Measurements from ENCODE around the gene CEACAM4. TPM values are rescaled to one million over a fixed set of nuclear protein-coding genes. Genes with fewer than 3 reads are reported as not detected.
"Not testable (repeated sequence)": the region's sequence is repeated elsewhere in the genome, so short reads cannot be mapped to it uniquely, and the experiment has no call there.

CEACAM4 gene
- total RNA-seq, 2 donors from 2014 or later: not detected

DNA sequence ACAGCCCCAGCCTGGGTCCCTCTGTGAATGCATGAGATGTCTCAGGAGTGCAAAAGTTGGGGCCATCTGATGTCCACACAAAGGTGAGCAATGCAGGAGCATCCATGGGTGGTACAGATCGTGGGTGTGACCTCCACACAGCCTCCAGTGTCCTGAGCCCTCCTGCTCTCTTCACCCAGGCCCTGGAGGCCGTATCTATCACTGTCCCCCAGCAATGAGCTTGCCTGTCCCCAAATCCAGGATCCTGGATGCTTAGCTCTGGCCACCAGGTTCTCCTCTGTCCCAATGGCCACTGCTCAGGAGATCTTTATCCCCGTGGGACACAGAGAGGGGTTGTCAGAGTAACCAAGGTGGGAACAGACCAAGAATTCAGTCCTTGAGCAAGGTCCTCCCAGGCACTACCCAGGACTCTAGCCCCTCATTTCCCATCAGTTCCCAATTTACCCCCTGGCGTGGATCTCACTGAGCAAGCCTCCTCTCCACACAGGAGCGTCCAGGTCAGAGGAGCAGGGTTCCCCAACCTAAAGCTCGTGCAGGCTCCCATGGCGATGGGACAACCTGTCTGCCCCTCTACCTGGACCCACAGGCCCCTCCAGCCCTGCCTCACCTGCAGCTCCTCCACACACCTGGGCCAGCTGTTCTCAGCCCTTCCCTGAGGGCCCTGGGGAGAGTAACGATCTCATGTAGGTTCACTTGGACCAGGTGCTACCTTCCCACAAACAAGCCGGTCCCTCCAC lies 39.6 kb downstream of the CEACAM4 start:
- no peak overlapping the region for H3K4me3 Mint-ChIP-seq
- H3K27me3 Mint-ChIP-seq: peaks cover 0 to 1% of the 10 kb centered on the region in 2 donors
- peaks cover 0 to 9% of the 10 kb centered on the region in 2 donors for H3K4me1 Mint-ChIP-seq (ENCODE audit: low read depth in 2 of 2)
- ATAC-seq (no peak), DNase-seq (ENCODE audit: low spot score) (no peak)
- H3K9me3 Mint-ChIP-seq: peaks cover 3% of the 10 kb centered on the region
- no peak overlapping the region for H3K27ac Mint-ChIP-seq
- H3K36me3 Mint-ChIP-seq: peaks cover 10% of the 10 kb centered on the region

DNA sequence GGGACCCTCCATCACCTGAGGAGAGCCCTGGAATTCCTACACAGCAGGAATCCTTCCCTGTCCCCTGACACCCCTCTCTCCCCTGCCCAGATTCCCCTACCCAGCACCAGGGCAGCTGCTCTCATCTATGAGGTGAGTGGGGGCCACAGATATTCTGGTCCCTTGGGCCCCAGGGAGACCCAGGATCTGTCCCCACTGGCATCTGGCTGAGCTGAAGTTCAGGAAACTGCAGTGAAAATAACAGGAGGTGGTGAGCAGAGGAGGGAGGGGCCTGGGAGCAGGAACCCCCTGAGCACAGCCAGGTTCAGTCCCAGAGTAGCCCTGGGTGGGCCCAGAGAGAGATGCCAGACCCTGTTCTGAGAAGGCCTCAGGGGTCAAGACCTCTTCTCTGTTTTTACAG lies 40.8 kb downstream of the CEACAM4 start:
- ATAC-seq (no peak), DNase-seq (ENCODE audit: low spot score) (no peak)
- Mint-ChIP-seq H3K9me3 (peaks cover 3% of the 10 kb centered on the region), H3K36me3 (peaks cover 22% of the 10 kb centered on the region), H3K4me1 (ENCODE audit: low read depth in 2 of 2) (peaks cover 0 to 8% of the 10 kb centered on the region in 2 donors), H3K4me3 (no peak overlapping the region), H3K27me3 (no peaks in the 10 kb centered on the region), H3K27ac (peak overlapping the region in 1 of 2 donors; percentile 57)

DNA sequence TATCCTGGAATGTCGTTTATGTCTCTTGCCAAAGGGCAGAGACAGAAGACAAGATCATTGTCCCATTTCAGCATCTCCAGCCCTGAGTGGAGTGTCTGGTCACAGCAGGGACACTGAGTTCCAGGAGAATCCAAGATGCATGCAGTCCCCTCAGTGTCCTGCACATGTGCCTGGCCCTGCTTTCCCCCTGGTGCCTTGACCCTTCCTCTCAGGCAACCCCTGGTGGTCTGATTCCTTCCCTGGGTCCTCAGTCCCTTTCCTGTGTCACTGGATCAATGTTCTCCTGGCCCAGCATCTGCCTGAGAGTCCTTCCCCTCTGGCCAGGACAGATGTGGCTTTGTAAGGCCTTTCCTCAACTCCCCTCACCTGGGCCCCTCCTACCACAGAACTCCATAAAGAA lies 41.9 kb downstream of the CEACAM4 start:
- ATAC-seq (no peak), DNase-seq (ENCODE audit: low spot score) (no peak)
- Mint-ChIP-seq H3K27me3 (no peaks in the 10 kb centered on the region), H3K4me3 (no peak overlapping the region), H3K9me3 (peaks cover 3% of the 10 kb centered on the region), H3K27ac (no peak overlapping the region), H3K4me1 (ENCODE audit: low read depth in 2 of 2) (peaks cover 0 to 3% of the 10 kb centered on the region in 2 donors), H3K36me3 (peaks cover 32% of the 10 kb centered on the region)

DNA sequence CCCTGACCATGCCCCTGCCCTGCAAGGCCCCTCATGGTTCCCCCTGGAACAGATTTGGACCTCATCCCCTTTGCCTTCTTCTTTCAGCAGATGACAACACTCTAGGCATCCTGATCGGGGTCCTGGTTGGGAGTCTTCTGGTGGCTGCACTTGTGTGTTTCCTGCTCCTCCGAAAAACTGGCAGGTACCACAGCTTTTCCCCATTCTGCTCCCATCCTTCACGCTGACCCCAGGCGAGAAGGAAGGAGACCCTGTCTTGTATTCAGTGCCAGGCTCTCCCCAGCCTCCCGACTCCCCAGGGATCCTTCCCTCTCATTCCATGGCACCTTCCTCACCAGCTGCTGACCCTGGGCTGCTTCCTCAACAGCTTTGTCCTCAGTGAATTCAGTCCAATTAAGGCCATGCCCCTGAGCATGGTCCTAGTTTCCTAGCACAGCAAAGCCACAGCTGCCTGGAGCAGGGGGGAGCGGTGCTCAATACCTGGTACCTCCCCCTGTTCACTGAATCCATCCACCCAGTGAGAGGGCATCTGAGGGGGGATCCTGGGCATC lies 42.5 kb downstream of the CEACAM4 start:
- Mint-ChIP-seq H3K4me1 (ENCODE audit: low read depth in 2 of 2) (no peaks in the 10 kb centered on the region), H3K36me3 (peaks cover 33% of the 10 kb centered on the region), H3K9me3 (peaks cover 3% of the 10 kb centered on the region), H3K4me3 (no peak overlapping the region), H3K27me3 (no peaks in the 10 kb centered on the region), H3K27ac (no peak overlapping the region)
- ATAC-seq (no peak), DNase-seq (ENCODE audit: low spot score) (no peak)

DNA sequence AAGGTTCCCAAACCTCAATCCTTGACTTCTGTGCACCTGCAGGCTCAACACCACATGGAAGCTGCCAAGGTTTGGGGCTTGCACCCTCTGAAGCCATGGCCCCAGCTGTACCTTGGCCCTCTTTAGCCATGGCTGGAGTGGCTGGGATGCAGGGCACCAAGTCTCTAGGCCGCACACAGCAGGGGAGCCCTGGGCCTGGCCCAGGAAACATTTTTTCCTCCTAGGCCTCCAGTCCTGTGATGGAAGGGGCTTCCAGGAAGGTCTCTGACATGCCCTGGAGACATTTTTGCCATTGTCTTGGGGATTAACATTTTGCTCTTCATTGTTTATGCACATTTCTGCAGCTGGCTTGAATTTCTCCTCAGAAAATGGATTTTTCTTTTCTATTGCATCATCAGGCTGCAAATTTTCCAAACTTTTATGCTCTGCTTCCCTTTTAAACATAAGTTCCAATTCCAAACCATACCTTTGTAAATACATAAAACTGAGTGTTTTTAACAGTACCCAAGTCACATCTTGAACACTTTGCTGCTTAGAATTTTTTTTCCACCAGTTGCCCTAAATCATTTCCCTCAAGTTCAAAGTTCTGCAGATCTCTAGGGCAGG lies 44.2 kb downstream of the CEACAM4 start:
- H3K9me3 Mint-ChIP-seq; H3K27me3 Mint-ChIP-seq; H3K4me3 Mint-ChIP-seq; ATAC-seq; DNase-seq (ENCODE audit: low spot score); H3K27ac Mint-ChIP-seq; H3K4me1 Mint-ChIP-seq (ENCODE audit: low read depth in 2 of 2): not testable (repeated sequence)
- H3K36me3 Mint-ChIP-seq: peaks cover 33% of the 10 kb centered on the region

DNA sequence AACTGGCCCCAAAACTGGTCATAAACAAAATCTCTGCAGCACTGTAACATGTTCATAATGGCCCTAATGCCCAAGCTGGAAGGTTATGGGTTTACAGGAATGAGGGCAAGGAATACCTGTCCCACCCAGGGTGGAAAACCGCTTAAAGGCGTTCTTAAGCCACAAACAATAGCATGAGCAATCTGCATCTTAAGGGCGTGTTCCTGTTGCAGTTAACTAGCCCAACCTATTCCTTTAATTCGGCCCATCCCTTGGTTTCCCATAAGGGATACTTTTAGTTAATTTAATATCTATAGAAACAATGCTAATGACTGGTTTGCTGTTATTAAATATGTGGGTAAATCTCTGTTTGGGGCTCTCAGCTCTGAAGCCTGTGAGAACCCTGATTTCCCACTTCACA lies 45.8 kb downstream of the CEACAM4 start:
- not testable (repeated sequence) for H3K27me3 Mint-ChIP-seq; ATAC-seq; H3K4me3 Mint-ChIP-seq; DNase-seq (ENCODE audit: low spot score); H3K27ac Mint-ChIP-seq; H3K9me3 Mint-ChIP-seq
- peaks cover 7 to 15% of the 10 kb centered on the region in 2 donors for H3K4me1 Mint-ChIP-seq (ENCODE audit: low read depth in 2 of 2)
- H3K36me3 Mint-ChIP-seq: peaks cover 33% of the 10 kb centered on the region

DNA sequence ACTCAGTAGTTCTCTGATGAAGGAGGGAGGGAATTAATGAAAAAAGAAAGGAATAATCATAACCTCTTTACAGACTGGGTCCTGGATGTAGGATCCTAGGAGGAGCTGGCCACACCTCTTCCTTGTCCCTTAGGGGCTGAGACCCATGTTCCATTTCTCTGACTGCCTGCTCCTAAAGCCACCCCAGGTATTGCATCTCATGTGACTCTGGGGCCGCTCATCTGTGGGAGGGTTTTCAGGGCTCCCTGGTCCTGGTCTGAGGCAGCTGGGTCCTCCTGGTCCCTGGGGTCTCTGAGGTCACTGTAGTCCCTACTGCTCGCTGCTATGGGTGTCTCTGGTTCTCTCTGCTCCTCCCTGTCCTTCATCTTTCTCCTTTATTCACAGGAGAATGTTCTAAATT lies 48.0 kb downstream of the CEACAM4 start:
- no peaks in the 10 kb centered on the region for H3K27me3 Mint-ChIP-seq
- H3K9me3 Mint-ChIP-seq: peaks cover 3% of the 10 kb centered on the region
- H3K4me3 Mint-ChIP-seq: no peak overlapping the region
- DNase-seq (ENCODE audit: low spot score) (no peak), ATAC-seq (no peak)
- peaks cover 16 to 21% of the 10 kb centered on the region in 2 donors for H3K4me1 Mint-ChIP-seq (ENCODE audit: low read depth in 2 of 2)
- H3K36me3 Mint-ChIP-seq: peaks cover 33% of the 10 kb centered on the region
- no peak overlapping the region for H3K27ac Mint-ChIP-seq

DNA sequence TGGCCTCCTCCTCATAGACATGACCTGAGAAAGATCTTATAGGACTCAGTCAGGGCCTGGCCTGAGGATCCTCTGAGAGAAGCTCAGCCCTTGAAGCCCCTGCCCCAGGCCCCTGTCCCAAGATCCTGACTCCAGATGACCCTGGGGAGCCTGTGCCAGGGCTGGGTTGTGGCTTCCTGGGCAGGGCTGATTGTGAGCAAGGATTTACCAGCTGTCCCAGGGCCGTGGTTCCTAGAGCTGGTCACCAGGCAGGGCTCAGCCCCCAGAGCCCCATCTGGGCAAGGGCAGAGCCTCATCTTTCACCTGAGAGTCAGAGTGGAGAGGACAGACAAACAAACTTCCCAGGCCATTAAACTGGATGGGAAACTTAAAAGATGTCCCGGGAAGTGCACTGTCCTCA lies 49.0 kb downstream of the CEACAM4 start:
- peak overlapping the region in 1 of 2 donors; percentile 97 for H3K27ac Mint-ChIP-seq
- H3K9me3 Mint-ChIP-seq: no peaks in the 10 kb centered on the region
- peaks cover 26% of the 10 kb centered on the region for H3K36me3 Mint-ChIP-seq
- H3K4me3 Mint-ChIP-seq: no peak overlapping the region
- H3K27me3 Mint-ChIP-seq: no peaks in the 10 kb centered on the region
- DNase-seq (ENCODE audit: low spot score): no peak
- ATAC-seq: no peak
- peaks cover 16 to 21% of the 10 kb centered on the region in 2 donors for H3K4me1 Mint-ChIP-seq (ENCODE audit: low read depth in 2 of 2)

DNA sequence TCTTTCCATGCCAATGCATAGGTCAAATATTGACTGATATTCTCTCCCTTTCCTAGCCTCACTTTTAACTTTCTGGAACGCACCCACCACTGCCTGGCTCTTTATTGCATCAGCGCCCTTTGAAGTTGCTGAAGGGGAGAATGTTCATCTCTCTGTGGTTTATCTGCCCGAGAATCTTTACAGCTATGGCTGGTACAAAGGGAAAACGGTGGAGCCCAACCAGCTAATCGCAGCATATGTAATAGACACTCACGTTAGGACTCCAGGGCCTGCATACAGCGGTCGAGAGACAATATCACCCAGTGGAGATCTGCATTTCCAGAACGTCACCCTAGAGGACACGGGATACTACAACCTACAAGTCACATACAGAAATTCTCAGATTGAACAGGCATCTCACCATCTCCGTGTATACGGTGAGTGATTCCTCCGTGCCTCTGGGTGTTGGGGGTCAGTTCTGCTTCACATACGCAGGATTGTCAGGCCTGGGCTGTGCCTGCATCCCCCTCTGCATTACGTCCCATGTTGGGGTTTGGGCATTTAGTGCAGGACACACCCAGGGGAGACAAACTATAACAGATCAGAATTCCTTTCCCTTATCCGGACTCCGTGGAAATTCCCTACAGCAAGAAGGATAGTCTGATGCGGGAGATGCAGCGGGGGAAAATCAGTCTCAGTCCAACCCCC lies 49.6 kb downstream of the CEACAM4 start:
- DNase-seq (ENCODE audit: low spot score) (no peak), ATAC-seq (no peak)
- Mint-ChIP-seq H3K27ac (peak overlapping the region; percentile 90 to 97), H3K27me3 (no peaks in the 10 kb centered on the region), H3K4me3 (no peak overlapping the region), H3K36me3 (peaks cover 23% of the 10 kb centered on the region), H3K9me3 (no peaks in the 10 kb centered on the region), H3K4me1 (ENCODE audit: low read depth in 2 of 2) (peaks cover 16 to 21% of the 10 kb centered on the region in 2 donors)

DNA sequence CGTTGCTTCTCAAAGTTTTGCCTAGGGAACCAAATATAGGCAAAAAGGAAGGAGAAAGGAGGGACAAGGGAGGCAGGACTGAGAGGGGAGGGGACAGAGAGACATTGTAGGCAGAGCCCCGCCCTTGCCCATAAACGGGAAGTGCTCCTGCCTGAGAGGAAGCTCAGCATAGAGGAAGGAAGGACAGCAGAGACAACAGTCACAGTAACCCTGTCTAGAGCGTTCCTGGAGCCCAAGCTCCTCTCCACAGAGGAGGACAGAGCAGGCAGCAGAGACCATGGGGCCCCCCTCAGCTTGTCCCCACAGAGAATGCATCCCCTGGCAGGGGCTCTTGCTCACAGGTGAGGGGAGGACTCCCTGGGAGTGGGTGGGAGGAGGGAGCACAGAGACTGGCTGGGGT lies 50.9 kb downstream of the CEACAM4 start, which contains the start of gene CEACAM21:
CEACAM21 (plus strand) TSS at position 169 of the 400 bp plus-strand sequence; CDS start at position 278, 109 bp downstream.
- H3K27me3 Mint-ChIP-seq: no peaks in the 10 kb centered on the region
- H3K27ac Mint-ChIP-seq: peak within 1 kb of the TSS; percentile 90 to 97
- peak within 1 kb of the TSS; percentile 87 for H3K4me3 Mint-ChIP-seq
- H3K9me3 Mint-ChIP-seq: no peaks in the 10 kb centered on the region
- H3K36me3 Mint-ChIP-seq: peaks cover 11% of the 10 kb centered on the region
- DNase-seq (ENCODE audit: low spot score) (peak; percentile 75), ATAC-seq (peak; percentile 95 to 96)
- peaks cover 16 to 21% of the 10 kb centered on the region in 2 donors for H3K4me1 Mint-ChIP-seq (ENCODE audit: low read depth in 2 of 2)

DNA sequence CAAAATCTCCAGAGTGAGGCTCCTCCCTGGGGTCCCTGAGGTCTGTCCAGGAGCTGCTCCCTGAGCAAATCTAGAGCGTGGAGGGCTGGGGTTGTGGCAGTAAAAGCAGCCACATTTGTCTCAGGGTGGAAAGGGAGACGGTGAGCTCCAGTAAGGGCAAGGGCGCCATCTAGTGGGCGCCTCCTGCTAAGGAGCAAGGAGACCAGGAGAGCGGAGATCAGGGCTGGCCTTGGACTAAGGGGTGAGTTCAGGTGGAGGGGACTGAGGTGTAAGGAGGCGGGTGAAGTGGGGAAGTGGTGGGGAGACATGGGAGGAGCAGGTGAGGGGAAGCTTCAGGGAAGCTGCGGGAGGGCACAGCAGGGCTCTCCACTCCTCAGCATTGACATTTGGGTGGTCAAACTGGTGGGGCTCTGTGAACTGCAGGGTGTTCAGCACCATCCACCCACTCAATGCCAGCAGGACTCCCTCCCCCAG lies 56.2 kb downstream of the CEACAM4 start:
- peak overlapping the region in 1 of 2 donors; percentile 58 for H3K27ac Mint-ChIP-seq
- H3K4me1 Mint-ChIP-seq (ENCODE audit: low read depth in 2 of 2): peaks cover 12 to 14% of the 10 kb centered on the region in 2 donors
- H3K36me3 Mint-ChIP-seq: no peaks in the 10 kb centered on the region
- DNase-seq (ENCODE audit: low spot score) (peak; percentile 87), ATAC-seq (peak; percentile 88 to 89)
- H3K27me3 Mint-ChIP-seq: no peaks in the 10 kb centered on the region
- no peaks in the 10 kb centered on the region for H3K9me3 Mint-ChIP-seq
- H3K4me3 Mint-ChIP-seq: no peak overlapping the region

DNA sequence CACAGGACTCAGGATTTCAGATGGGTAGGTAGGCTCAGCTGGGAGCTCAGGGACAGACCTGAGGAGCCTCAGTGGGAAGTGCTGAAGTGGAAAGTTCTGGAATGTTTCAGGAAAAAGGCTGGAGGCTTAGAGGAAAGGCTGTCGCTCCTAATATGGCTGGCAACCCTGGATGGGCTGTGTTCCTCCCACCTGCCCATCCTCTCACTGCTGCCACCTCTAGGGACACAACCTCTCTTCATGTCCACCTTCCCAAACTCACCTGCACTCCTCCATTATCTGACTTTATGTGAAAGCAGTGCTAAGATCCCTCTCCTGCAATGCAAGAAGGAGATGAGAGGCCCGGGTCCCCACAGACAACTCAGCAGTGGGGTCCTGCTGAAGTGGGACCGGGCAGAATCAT lies 56.7 kb downstream of the CEACAM4 start:
- Mint-ChIP-seq H3K36me3 (no peaks in the 10 kb centered on the region), H3K4me1 (ENCODE audit: low read depth in 2 of 2) (peaks cover 7 to 14% of the 10 kb centered on the region in 2 donors), H3K27ac (peak overlapping the region in 1 of 2 donors; percentile 58), H3K9me3 (no peaks in the 10 kb centered on the region), H3K27me3 (no peaks in the 10 kb centered on the region), H3K4me3 (no peak overlapping the region)
- no peak for DNase-seq (ENCODE audit: low spot score)
- peak; percentile 5 to 15 for ATAC-seq

DNA sequence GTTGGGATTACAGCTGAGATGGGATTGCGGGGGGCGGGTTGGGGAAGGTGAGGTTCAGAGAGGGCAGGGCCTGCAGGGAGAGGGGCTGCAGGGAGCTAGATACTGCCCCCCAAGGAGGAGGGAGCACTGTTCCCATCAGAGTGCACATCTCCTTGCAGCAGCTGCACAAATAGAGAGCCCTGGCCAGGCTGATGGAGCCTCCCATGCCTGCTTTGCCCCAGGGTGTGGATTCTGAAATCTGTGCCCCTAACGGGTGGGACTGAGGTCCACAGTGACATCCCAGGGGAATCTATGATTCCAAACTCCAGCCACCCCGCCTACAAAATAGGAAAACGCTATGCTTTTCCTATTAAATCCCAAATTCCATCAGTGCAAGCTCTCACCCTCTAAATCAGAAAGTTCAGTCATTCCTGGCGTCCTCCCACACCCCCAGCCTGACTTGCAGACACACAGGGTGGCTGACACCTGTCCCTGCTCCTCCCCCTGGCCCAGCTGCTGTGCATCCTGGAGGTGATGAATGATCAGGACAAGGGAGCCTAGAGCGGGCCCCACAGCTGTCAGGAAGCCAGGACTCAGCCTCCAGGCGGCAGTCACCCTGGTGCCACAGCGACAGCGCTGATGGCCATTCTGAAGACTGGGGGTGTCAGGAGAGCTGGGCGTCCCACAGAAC lies 57.3 kb downstream of the CEACAM4 start:
- Mint-ChIP-seq H3K27ac (no peak overlapping the region), H3K9me3 (no peaks in the 10 kb centered on the region), H3K36me3 (no peaks in the 10 kb centered on the region), H3K4me1 (ENCODE audit: low read depth in 2 of 2) (peaks cover 7 to 15% of the 10 kb centered on the region in 2 donors), H3K27me3 (no peaks in the 10 kb centered on the region), H3K4me3 (no peak overlapping the region)
- no peak for ATAC-seq
- DNase-seq (ENCODE audit: low spot score): no peak

Measured in natural killer cell treated with Interleukin-12 subunit alpha and Interleukin-12 subunit beta and Interleukin-15 and Interleukin-18, amount 100 ng/mL, for 72 hours (primary cell).